HTERT RPE-1 (cell line): ENCODE results near the gene AGBL1.

Experiments
- in situ Hi-C: fragments of 300-500 bp; cut with MboI; formaldehyde crosslinking; loops from 4 replicates; pipeline ENCODE4 v1.14.3; 2020; ENCODE audit warnings: low sequenced_read_pairs

Gene AGBL1

DNA sequence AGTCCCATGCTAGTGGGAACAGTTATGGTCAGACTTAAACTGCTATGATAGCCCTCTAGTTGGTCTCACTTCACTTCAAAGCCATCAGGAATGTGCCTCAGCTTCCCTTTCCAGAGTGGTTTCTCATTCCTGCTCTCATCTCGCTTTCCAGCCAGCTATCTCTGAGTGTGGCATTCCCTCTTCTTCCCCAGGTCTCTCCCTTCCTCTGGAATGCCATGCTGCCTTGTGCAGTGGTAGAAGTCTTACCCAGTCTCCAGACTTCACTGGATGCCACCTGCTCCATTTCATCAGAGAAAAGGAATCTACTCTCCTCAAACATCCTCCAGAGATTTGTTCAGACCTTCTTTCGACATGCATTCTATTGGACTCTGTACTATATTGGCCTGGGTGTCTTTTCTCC is 83.0 kb downstream of the AGBL1 start:
- in situ Hi-C loops: no loop called here

- in situ Hi-C loops: no loop called here
Measured at GRCh38 chr15:86163816-86164215, 84.1 kb downstream of the AGBL1 start.

DNA sequence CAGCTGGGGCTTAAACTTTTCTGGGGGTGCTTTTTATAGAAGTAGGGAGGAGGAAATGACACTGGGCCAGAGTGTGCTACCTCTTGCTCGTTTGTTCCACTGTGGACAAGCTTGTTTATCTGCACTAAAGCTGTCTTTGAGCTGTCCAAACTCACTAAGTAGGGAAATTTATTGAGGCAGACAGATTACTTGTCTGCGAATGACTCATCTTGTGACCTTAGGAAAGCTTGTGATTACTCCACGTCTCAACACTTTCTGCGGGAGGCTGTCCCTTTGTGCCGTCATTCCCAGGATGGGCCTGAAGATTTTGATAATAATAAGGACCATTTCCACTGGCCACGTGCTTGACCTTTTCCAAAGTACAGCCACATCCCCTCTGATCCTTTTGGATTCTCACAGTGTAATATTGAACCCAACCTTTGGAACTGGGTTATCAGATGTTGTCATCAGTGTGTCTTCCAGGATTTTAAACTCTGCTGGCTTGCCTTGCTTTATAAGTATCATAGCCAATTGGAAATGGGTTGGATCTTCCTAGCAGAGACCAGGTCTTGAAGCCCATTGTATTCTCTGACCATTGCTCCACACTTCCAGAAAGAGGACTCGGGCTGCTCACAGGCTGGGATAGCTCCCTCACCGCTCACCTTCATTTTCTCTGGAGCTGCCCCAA is 84.7 kb downstream of the AGBL1 start:
- in situ Hi-C loops: no loop called here

DNA sequence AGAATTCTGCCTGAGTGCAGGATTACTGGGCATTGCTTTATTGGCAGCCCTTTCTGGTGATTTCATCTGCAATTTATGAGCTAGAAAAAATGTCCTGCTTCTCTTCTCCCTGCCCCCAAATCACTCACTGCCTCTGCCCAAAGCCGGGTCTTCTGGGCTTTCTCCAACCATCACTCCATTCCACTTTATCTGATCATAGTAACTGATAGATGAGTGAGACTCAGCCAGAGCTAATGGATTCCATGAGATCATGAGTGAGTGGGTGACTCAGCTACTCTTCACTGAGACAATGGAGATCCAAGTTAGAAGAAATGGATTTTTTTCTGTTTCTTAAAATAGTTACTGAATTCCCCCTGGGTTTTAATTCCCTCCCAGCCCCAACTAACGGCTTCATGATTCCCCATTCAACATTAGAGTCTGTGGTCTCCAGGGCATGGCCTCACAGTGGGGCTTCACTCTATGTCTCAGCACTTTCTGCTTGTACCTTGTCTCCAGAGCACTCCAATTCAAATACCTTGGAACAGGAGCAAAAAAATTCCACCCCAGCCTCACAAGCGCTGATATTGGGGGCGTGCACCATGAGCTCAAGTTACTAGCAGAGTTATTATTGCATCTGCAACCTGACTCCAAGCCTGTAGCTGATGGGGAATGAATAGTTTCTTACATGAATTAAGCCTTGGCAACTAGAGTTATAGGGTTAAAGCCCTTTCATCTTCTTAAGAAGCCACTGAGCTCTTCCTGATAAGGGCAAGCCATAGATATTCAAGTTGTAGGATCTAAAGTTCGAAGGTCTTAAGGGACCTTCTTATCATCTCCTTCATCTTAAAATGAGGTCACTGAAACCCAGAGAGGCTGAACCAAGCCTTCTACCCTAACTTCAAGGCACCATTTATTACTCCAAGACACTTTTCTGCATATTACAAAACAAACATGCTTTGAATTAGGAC is 85.9 kb downstream of the AGBL1 start:
- in situ Hi-C loops: no loop called here

DNA sequence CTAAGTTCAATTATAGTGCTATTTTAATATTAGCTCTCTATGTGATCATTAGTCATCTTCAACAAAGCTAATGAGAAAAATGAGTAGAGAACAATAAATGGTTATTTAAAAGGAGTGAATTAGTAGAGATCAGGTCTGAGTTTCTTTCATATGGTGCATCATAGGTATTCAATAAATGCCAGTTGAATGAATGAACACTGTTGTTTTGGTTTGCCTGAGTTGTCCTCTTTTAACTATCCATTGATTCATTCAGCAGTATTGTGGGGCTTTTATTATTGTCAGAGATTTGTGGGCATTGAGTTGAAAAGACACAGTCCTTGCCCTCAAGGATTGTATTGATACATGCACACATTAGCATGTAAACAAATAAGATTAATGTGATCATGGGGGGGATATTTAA is 88.2 kb downstream of the AGBL1 start:
- in situ Hi-C loops: no loop called here

GRCh38 chr15:86178845-86179244 is 99.2 kb downstream of the AGBL1 start:
- in situ Hi-C loops: no loop called here

DNA sequence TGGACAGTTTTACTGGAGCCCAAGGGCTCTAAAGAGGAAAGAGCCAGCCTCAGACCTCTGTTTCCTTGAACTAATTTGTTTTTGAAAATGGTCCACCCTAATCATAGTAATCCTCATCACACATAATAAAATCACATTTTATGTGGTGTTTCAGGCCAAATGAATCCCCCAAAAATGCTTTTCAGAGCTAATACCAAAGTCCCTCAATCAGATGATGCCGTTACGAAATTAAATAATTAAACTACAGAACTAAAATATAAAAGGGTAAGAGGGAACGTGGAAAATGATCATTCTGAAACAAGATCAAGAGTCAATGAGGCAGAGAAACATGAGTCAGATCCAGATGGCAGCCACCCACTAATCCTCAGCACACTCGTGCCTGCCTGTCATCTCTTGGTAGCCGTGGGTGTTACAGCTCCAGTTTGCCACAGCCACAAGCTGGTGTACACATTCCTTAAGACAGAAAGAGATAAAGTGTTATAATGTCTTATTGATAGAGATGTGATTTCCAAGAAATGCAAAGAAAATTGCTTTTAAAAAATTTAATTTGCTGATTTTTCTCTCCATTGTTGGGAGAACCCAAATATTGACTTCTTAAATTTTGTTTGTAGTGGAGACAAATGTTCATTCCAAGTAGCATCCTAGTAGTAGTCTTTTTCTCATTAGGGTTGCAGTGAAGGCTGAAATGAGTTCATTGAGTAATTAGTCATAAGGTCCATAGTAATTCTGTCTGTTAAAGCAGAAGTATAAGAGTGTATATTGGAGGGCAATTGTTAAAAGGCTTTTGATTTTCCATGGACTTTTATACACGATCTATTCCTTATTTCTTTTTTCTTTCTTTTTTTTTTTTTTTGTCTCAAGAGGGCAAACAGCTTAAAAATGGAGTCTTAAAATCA is 104.2 kb downstream of the AGBL1 start:
- in situ Hi-C loops: no loop called here

DNA sequence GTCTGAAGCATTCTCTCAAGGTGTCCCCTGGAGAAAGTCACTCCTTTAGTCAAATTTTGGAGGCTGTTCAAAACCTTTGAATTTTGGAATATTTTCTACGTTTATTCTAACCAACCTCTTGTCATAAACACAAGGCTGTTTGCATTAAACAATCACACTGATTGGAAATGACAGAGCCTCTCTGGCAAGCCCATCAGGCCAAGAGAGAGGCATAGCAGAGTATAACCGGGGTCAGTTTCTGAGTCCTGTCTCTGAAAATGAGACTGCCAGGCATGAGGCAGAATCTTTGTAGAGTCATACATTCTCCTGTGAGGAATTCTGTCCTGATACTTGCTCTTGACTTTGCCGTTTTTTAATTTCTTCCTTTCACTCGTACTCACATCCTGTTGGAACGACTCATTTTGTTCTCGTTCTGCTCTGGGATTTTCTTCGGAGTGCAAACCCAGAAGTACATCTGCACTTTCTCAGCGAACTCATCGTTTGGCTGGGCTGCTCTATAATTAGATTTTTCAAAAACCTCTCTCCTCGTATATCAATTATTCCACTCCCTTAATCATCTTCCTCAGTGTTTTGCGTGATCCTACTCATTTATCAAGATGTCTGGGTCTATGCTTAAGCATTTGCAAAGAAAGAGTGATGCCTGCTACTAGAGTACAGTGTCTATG is 114.2 kb downstream of the AGBL1 start:
- in situ Hi-C loops: no loop called here

DNA sequence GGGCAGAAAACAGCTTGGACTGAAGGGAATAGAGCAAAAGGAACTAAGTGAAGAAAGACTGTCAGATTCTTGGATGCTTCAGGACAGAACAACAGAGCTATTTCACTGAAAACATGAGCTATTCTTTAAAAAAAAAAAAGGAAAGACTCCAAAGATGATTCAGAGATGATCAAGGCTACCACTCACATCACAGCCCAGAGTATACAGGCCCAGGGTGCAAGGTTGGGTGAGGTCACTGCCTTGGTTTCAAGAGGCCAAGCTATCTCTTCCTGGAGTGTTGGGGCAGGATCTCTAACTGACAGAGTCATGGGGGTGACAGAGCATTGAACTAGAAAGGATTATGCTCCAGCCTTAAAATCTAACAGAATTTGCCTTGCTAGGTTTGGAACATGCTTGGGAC is 118.1 kb downstream of the AGBL1 start:
- in situ Hi-C loops: no loop called here

DNA sequence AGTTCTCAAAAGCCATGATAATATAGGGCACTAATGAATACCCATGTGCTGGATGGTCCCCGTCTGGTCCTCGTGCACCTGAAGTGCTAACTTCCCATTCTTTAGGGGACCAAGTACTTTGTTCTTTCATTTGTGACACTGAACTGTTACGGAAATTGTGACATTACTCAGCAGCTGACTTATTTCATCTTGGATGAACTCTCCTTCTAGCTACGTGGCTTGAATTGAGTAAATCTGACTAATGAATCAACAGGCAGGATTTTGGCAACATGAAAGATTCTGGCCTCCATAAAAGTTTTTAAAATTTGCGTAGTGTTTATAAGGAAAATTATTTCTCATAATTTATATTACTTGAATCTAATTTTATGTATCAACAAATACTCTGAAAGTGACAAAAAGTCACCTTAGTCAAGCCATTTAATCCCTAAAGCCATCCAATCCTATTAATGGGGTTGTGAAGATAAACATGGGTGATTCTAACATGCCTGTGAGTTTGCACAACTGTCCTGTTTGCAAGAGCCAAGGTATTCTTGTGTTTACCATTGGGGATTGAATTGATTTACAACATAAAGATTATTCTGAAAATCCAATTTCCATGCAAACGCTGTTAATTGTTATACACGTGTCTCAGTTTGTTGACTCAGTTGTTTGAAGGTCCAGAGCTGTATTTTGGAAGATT is 119.9 kb downstream of the AGBL1 start:
- in situ Hi-C loops: no loop called here

DNA sequence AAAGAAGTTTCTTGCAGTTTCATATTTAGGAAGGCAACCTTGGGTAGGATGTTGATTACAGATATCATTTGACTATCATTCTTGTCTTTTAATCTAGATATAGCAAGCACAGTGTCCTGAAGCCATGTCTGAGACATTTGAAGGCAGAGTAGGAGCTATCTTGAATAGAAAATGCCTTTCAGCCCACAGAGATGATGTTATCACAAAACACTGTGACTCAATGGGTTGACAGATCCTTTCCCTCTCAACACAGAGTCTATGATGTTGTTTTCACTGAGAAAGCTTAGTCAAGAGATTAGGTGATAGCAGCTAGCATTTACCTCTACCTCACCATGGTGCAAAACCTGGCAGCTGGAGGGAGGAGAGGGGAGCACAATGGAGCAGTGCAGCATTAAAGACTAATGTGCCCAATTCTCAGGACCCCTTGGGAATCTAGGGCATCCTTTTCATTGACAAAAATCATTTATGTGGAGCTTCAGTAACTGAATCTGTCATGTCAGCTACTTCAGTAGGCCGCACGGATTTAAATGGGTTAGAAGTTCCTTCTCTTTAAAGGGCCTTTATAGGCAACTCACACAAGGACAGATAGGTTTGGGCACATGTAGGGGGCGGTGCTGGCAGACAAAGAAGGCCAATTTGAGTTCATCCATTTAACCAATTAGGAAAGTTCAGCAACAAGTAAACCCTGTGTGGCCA is 121.8 kb downstream of the AGBL1 start:
- in situ Hi-C loops: no loop called here

DNA sequence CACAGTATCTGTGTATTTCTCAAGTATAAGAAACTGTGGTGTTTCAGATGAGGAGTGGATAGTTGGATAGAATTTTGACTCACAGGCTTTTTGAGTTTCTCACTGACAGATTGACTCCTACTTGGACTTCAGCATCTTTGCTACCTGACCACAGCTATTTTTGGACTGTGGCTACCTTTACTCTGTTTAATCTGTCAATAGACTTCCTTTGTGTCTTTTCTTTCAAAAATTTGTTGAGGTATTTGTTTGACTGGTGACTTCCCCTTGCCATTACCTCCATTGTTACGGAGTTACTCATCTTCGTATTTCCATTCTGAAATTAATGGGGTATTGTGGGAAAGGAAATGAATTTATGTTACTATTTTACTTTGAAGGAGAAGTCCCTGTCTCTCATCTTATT is 123.8 kb downstream of the AGBL1 start:
- in situ Hi-C loops: no loop called here

- in situ Hi-C loops: no loop called here
Measured at GRCh38 chr15:86205096-86205495, 125.4 kb downstream of the AGBL1 start.

DNA sequence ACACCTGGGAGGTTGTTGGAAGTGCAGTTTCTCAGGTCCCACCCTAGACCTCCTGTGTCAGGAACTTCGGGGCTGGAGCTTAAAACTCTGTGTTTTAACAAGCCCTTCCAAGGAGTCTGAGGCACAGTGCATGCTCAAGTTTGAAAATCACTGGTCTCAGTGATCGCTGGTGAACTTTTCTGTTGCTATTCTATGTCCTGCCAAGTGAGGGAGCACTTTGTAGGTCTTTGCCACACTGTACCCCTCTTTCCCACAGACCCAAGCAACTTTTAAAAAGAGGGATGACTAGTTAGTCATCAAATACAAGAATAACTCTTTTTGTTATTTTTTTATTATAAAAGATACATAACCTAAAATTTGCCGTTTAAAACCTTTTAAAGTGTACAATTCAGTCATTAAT is 133.7 kb downstream of the AGBL1 start:
- in situ Hi-C loops: no loop called here

- in situ Hi-C loops: no loop called here
Measured at GRCh38 chr15:86213888-86214287, 134.2 kb downstream of the AGBL1 start.

DNA sequence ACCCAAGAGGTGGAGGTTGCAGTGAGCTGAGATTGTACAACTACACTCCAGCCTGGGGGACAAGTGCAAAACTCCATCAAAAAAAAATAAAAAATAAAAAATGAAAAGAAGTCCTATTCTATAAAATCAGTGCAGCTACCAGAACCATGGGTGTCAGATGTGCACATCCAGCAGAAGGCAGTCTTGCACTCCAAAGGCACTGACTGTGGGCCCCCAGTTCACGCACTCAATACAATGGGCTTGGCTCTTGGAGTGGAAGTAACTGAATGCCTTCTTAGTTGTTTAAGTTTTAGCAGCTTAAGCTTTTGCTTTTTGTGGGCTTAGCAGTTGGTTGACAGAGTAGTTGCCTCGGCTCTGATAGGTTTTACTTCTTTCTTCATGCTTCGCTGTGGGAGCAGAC is 141.4 kb downstream of the AGBL1 start:
- in situ Hi-C loops: no loop called here

GRCh38 chr15:86229306-86229705 is 149.6 kb downstream of the AGBL1 start:
- in situ Hi-C loops: no loop called here

- in situ Hi-C loops: no loop called here
Measured at GRCh38 chr15:86229936-86230335, 150.3 kb downstream of the AGBL1 start.

DNA sequence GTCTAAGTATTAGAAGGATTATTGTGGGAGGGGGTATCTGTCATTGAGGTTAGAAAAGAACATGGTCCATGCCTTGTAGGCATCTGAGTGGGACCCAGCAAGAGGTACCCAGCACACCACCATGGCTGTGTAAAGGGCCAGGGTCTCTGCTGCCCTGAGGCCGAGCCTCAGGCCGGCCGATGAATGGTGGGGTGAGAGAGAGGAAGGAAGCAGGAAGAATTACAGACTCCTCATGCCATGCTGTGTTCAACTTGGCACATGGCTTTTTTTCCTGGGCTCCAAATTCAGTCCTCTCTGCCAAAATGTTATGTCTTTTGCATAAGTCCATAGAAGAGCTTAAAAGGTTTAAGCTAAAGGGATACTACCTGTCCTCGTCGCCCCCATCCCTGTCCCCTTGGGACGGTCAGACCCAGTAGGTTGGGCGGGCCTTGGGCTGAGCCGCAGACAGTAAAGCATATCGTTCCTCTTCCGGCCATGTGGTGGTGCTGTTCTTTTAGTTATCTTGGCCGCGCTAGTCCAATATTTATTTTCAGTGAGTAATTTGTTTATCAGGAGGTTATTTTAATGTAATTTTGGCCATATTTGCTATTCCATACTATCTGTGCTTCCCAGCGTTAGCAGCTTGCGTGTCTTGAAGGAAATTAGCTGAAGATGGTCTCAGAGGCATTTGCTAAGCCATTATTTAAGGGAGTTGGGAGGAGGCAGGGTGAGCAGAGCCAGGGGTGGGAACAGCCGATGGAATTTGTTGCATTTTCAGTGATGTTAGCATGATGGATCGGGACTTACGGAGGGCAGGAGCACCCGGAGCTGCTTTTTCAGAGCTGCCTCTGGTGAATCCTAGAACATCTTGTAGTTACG is 152.4 kb downstream of the AGBL1 start:
- in situ Hi-C loops: no loop called here
